SU-DHL-6 (cell line): ENCODE measurements around the gene ELAVL1.

Source experiments
- H2AFZ ChIP-seq: fragments of 200-600 bp; sonication (generic); 2 replicates; pipeline ENCODE4 v1.6.1; 2014; ENCODE audit warnings: low read depth, mild to moderate bottlenecking, moderate library complexity, mixed read lengths, antibody characterized with exemption, low read length; ENCODE audit not compliant: severe bottlenecking
- H3F3A ChIP-seq: fragments of 200-600 bp; shearing (Covaris generic); 2 replicates; pipeline ENCODE4 v1.6.0; 2016; ENCODE audit warnings: antibody characterized with exemption, mild to moderate bottlenecking; ENCODE audit not compliant: insufficient read depth
- H3K27ac ChIP-seq: fragments of 200-600 bp; sonication (generic); 2 replicates; pipeline ENCODE4 v1.5.1; 2016; ENCODE audit warnings: low read depth, mild to moderate bottlenecking, low read length, moderate library complexity, mixed read lengths
- H3K27me3 ChIP-seq: fragments of 200-600 bp; sonication (generic), shearing (Covaris generic); 2 replicates; pipeline ENCODE4 v1.6.0; 2014; ENCODE audit warnings: mild to moderate bottlenecking, low read length
- H3K36me3 ChIP-seq: fragments of 200-600 bp; sonication (generic); 2 replicates; pipeline ENCODE4 v1.6.1; 2014; ENCODE audit warnings: mild to moderate bottlenecking, low read length, mixed read lengths
- H3K4me2 ChIP-seq: fragments of 300-600, 200-600 bp; shearing (Covaris generic), sonication (generic); 2 replicates; pipeline ENCODE4 v1.6.0; 2014; ENCODE audit warnings: low read length, low read depth, mild to moderate bottlenecking; ENCODE audit not compliant: poor library complexity, severe bottlenecking
- H3K4me3 ChIP-seq: fragments of 200-600 bp; sonication (generic); 2 replicates; pipeline ENCODE4 v1.5.1; 2014; ENCODE audit warnings: antibody characterized with exemption, low read length, mild to moderate bottlenecking, mixed read lengths; ENCODE audit not compliant: insufficient read depth, poor library complexity, severe bottlenecking
- H3K79me2 ChIP-seq: fragments of 200-600 bp; sonication (generic); 2 replicates; pipeline ENCODE4 v1.6.1; 2014; ENCODE audit warnings: mild to moderate bottlenecking, low read length, moderate library complexity; ENCODE audit not compliant: insufficient read depth
- H3K9ac ChIP-seq: fragments of 200-600 bp; sonication (generic); 2 replicates; pipeline ENCODE4 v1.7.0; 2014; ENCODE audit warnings: mild to moderate bottlenecking, low read length
- H3K9me2 ChIP-seq: fragments of 200-600 bp; sonication (generic); replicated peaks from 2 replicates; pipeline ENCODE4 v1.6.1; 2014; ENCODE audit warnings: low read length; ENCODE audit not compliant: insufficient read depth
- H3K9me3 ChIP-seq: fragments of 200-600 bp; sonication (generic); 2 replicates; pipeline ENCODE4 v1.6.1; 2014; ENCODE audit warnings: low read length, mixed read lengths; ENCODE audit not compliant: insufficient read depth
- H4K20me1 ChIP-seq: fragments of 200-600 bp; sonication (generic); 2 replicates; pipeline ENCODE4 v1.6.1; 2014; ENCODE audit warnings: low read depth, mild to moderate bottlenecking, antibody characterized with exemption, low read length, moderate library complexity, mixed read lengths
- CTCF ChIP-seq: fragments of 200-600 bp; sonication (generic); IDR thresholded peaks from one replicate; pipeline ENCODE4 v1.5.1; 2017; ENCODE audit warnings: antibody characterized with exemption, mild to moderate bottlenecking, low read length, moderate library complexity; ENCODE audit not compliant: insufficient read depth, poor library complexity, severe bottlenecking
- EZH2phosphoT487 ChIP-seq: fragments of 200-600 bp; sonication (generic), shearing (Covaris generic); conservative IDR thresholded peaks from 2 replicates; pipeline ENCODE4 v1.6.1; 2018; ENCODE audit warnings: mild to moderate bottlenecking, antibody characterized with exemption, low read length, moderate library complexity, mixed read lengths

The ELAVL1 gene

GRCh38 chr19:7928741-7929701 is 76.4 kb downstream of the ELAVL1 start:
- Histone ChIP-seq H3K4me2 (no peak overlapping the region), H3K27ac (no peak overlapping the region)

GRCh38 chr19:7928334-7928706 is 77.1 kb downstream of the ELAVL1 start:
- Histone ChIP-seq H3K4me2 (no peak overlapping the region), H3K27ac (no peak overlapping the region), H3K9me3 (no peaks in the 10 kb centered on the region), H3K9me2 (no peaks in the 10 kb centered on the region), H3K36me3 (no peaks in the 10 kb centered on the region), H3K4me3 (no peak overlapping the region), H4K20me1 (no peaks in the 10 kb centered on the region), H3K9ac (no peak overlapping the region), H3F3A (peaks cover 5% of the 10 kb centered on the region; the same call in 1 of the 2 replicates), H2AFZ (no peak overlapping the region), H3K79me2 (no peaks in the 10 kb centered on the region), H3K27me3 (no peaks in the 10 kb centered on the region)
- no peak for TF ChIP-seq CTCF
- TF ChIP-seq EZH2phosphoT487 = no peak

More at GRCh38 chr19:7928741-7929701, 76.4 kb downstream of the ELAVL1 start:
- no peaks in the 10 kb centered on the region for H3K9me2 ChIP-seq
- no peaks in the 10 kb centered on the region for H3K36me3 ChIP-seq
- no peaks in the 10 kb centered on the region for H3K27me3 ChIP-seq
- no peak overlapping the region for H3K4me3 ChIP-seq
- H3K9me3 ChIP-seq = no peaks in the 10 kb centered on the region
- TF ChIP-seq CTCF = peak; percentile 28
- no peak for TF ChIP-seq EZH2phosphoT487
- H3K9ac ChIP-seq = no peak overlapping the region
- H4K20me1 ChIP-seq = no peaks in the 10 kb centered on the region
- peaks cover 5% of the 10 kb centered on the region; the same call in 1 of the 2 replicates for H3F3A ChIP-seq
- H3K79me2 ChIP-seq = no peaks in the 10 kb centered on the region
- no peak overlapping the region for H2AFZ ChIP-seq

- Histone ChIP-seq H3K9me3 (no peaks in the 10 kb centered on the region), H2AFZ (no peak overlapping the region), H4K20me1 (no peaks in the 10 kb centered on the region), H3K79me2 (no peaks in the 10 kb centered on the region), H3K36me3 (no peaks in the 10 kb centered on the region), H3K9me2 (no peaks in the 10 kb centered on the region), H3K27me3 (no peaks in the 10 kb centered on the region), H3K4me3 (no peak overlapping the region), H3F3A (peaks cover 5% of the 10 kb centered on the region; the same call in 1 of the 2 replicates), H3K4me2 (no peak overlapping the region), H3K9ac (no peak overlapping the region), H3K27ac (no peak overlapping the region)
- no peak for TF ChIP-seq EZH2phosphoT487
- TF ChIP-seq CTCF = no peak
Observed at GRCh38 chr19:7927605-7928333, 77.7 kb downstream of the ELAVL1 start.
